GM12878 (cell line): ENCODE results near the gene ZG16. TPM values are rescaled to one million over a fixed set of nuclear protein-coding genes. Genes with fewer than 3 reads are reported as not detected.

Experiments used
- ATAC-seq: fragments of 200-7000 bp; cut with Tn5 transposase; 3 replicates; pipeline ENCODE4 v1.9.1; 2020; ENCODE audit warnings: mild to moderate bottlenecking, moderate library complexity
- BruUV-seq: library from RNA; stranded (reverse); fragments of 400-500 nt; replicated peaks from 2 replicates; lab custom pipeline; 2021; lab: Mats Ljungman, UMichigan
- CTCF ChIA-PET: fragments of 300-600 bp; sonication (Branson Sonifier 250); formaldehyde crosslinking; extraction: SDS; loops from one replicate; lab custom pipeline; 2021; ENCODE audit warnings: inconsistent platforms; lab: Yijun Ruan, JAX
- POLR2A ChIA-PET: fragments of 350-600 bp; formaldehyde crosslinking; extraction: SDS; loops from one replicate; lab custom pipeline; 2021; ENCODE audit warnings: inconsistent platforms; lab: Charles Lee
- RAD21 ChIA-PET: fragments of 300-600 bp; sonication (Branson Sonifier 250); formaldehyde crosslinking; loops from one replicate; lab custom pipeline; 2023; ENCODE audit warnings: antibody characterized with exemption; ENCODE audit not compliant: unreplicated experiment; lab: Charles Lee
- SMC1A ChIA-PET: fragments of 300-600 bp; sonication (Branson Sonifier 250); formaldehyde crosslinking; loops from one replicate; lab custom pipeline; 2023; ENCODE audit not compliant: unreplicated experiment, uncharacterized antibody; lab: Charles Lee
- DNase-seq: peaks from one replicate; pipeline ENCODE4 v3.0.0-alpha.2; 2011; ENCODE audit warnings: low read depth, low spot score
- FAIRE-seq: peaks from 3 replicates; lab custom pipeline; 2011; peaks lifted over from hg19 to GRCh38; lab: Jason Lieb, UNC
- H2AFZ ChIP-seq: 2 replicates; pipeline ENCODE4 v1.6.0; 2011; ENCODE audit warnings: low read depth, low read length, control low read depth; ENCODE audit not compliant: control insufficient read depth
- H3K27ac ChIP-seq: 2 replicates; pipeline ENCODE4 v1.5.1; 2011; ENCODE audit warnings: control low read depth; ENCODE audit not compliant: control insufficient read depth, insufficient read depth
- H3K27me3 ChIP-seq, 2 experiments: replicated peaks in 1 of 2; 2 replicates each; pipeline versions ENCODE4 v1.6.0 to v1.6.1; 2011; ENCODE audit warnings: low read length in 1 of 2; ENCODE audit not compliant: control insufficient read depth in 2 of 2, insufficient read depth in 2 of 2
- H3K36me3 ChIP-seq, 2 experiments: 2 replicates each; pipeline ENCODE4 v1.5.1; 2011; ENCODE audit warnings: low read length in 1 of 2; ENCODE audit not compliant: control insufficient read depth in 2 of 2, insufficient read depth in 2 of 2
- H3K4me1 ChIP-seq: 2 replicates; pipeline ENCODE4 v1.6.1; 2011; ENCODE audit warnings: mild to moderate bottlenecking, low read length, moderate library complexity, mixed read lengths; ENCODE audit not compliant: control insufficient read depth, insufficient read depth
- H3K4me2 ChIP-seq: 2 replicates; pipeline ENCODE4 v1.6.0; 2011; ENCODE audit warnings: control low read depth; ENCODE audit not compliant: control insufficient read depth, insufficient read depth
- H3K4me3 ChIP-seq: fragments of 200-600 bp; sonication (generic); 2 replicates; pipeline ENCODE4 v1.5.1; 2016
- H3K79me2 ChIP-seq: 2 replicates; pipeline ENCODE4 v1.6.0; 2011; ENCODE audit warnings: low read length; ENCODE audit not compliant: control insufficient read depth, insufficient read depth
- H3K9ac ChIP-seq: 2 replicates; pipeline ENCODE4 v1.8.0; 2011; ENCODE audit warnings: low read length, control low read depth, mixed read lengths; ENCODE audit not compliant: control insufficient read depth, insufficient read depth
- H3K9me3 ChIP-seq: replicated peaks from 3 replicates; pipeline ENCODE4 v1.5.1; 2011; ENCODE audit warnings: mild to moderate bottlenecking, low read length; ENCODE audit not compliant: control insufficient read depth, insufficient read depth
- H4K20me1 ChIP-seq: 2 replicates; pipeline ENCODE4 v1.6.0; 2011; ENCODE audit not compliant: control insufficient read depth, insufficient read depth
- BRCA1 ChIP-seq: IDR thresholded peaks from 2 replicates; pipeline ENCODE4 v1.6.1; 2011; ENCODE audit warnings: low read depth, low read length, improper control_type of control experiment
- CREB1 ChIP-seq: IDR thresholded peaks from 2 replicates; pipeline ENCODE4 v1.6.1; 2012; ENCODE audit warnings: low read depth, mild to moderate bottlenecking, inconsistent platforms
- EGR1 ChIP-seq, 2 experiments: IDR thresholded peaks; 1 replicate in 1 of 2; 2 replicates in 1 of 2; pipeline ENCODE4 v1.6.1; 2011 to 2012; ENCODE audit warnings: low read depth in 2 of 2, low read length in 2 of 2, borderline replicate concordance in 1 of 2, mild to moderate bottlenecking in 1 of 2, moderate library complexity in 1 of 2
- ESRRA ChIP-seq: IDR thresholded peaks from 2 replicates; pipeline ENCODE4 v1.6.1; 2012; ENCODE audit warnings: mild to moderate bottlenecking, low read length, improper control_type of control experiment
- FOS ChIP-seq: IDR thresholded peaks from 3 replicates; pipeline ENCODE4 v1.6.1; 2011; ENCODE audit warnings: borderline replicate concordance; ENCODE audit not compliant: insufficient read length; ENCODE audit errors: extremely low read depth
- HDAC6 ChIP-seq: fragments of 200-600 bp; sonication (generic); IDR thresholded peaks from one replicate; pipeline ENCODE4 v1.8.0; 2017; ENCODE audit warnings: antibody characterized with exemption; ENCODE audit not compliant: unreplicated experiment
- MEF2A ChIP-seq: IDR thresholded peaks from 2 replicates; pipeline ENCODE4 v1.6.1; 2011; ENCODE audit warnings: low read depth, mild to moderate bottlenecking, low read length, moderate library complexity; ENCODE audit not compliant: insufficient read depth
- NKRF ChIP-seq: fragments of 450-650 bp; conservative IDR thresholded peaks from 2 replicates; pipeline ENCODE4 v1.6.1; 2017; ENCODE audit warnings: mild to moderate bottlenecking, moderate library complexity
- RAD51 ChIP-seq: fragments of 450-650 bp; IDR thresholded peaks from 2 replicates; pipeline ENCODE4 v1.6.1; 2016; ENCODE audit warnings: moderate library complexity, mild to moderate bottlenecking, inconsistent platforms
- SREBF2 ChIP-seq: IDR thresholded peaks from 2 replicates; pipeline ENCODE4 v1.6.1; 2012; ENCODE audit warnings: mild to moderate bottlenecking, low read length
- SRF ChIP-seq, 2 experiments: IDR thresholded peaks; 2 replicates each; pipeline ENCODE4 v1.6.1; 2011; ENCODE audit warnings: low read depth in 2 of 2, low read length in 2 of 2, mild to moderate bottlenecking in 1 of 2, moderate library complexity in 1 of 2
- STAT1 ChIP-seq: fragments of 450-650 bp; conservative IDR thresholded peaks from 2 replicates; pipeline ENCODE4 v1.6.1; 2014; ENCODE audit warnings: antibody characterized with exemption, mild to moderate bottlenecking
- SUPT20H ChIP-seq: IDR thresholded peaks from 2 replicates; pipeline ENCODE4 v1.6.1; 2011; ENCODE audit warnings: low read depth, mild to moderate bottlenecking, low read length, moderate library complexity, borderline replicate concordance; ENCODE audit not compliant: control insufficient read depth
- WGBS: methylation state at CpG from one replicate; pipeline ENCODE4 v1.1.6; 2016; ENCODE audit warnings: low lambda C conversion rate; ENCODE audit not compliant: insufficient replicate concordance, insufficient coverage; ENCODE audit errors: missing lambda C conversion rate; 5-methylcytosine and 5-hydroxymethylcytosine counted together
- in situ Hi-C: fragments of 300-500 bp; cut with MboI; formaldehyde crosslinking; loops from 9 replicates; pipeline ENCODE4 v1.14.3; 2018; ENCODE audit warnings: mixed read lengths
- intact Hi-C: fragments of 100-400 bp; cut with micrococcal nuclease; formaldehyde crosslinking; loops from one replicate; pipeline ENCODE4 v1.14.2; 2022; ENCODE audit not compliant: unreplicated experiment
- polyA plus RNA-seq, 11 experiments: library from polyadenylated mRNA; depleted of rRNA in 4 of 11; unstranded in 6 of 11; stranded (reverse) in 5 of 11; fragments of >200 nt; fragmentation: Nextera tagmentation in 4 of 11; fragmentation: Illumina TruSeq in 1 of 11; extraction: Ambion mirVana in 4 of 11; extraction: Trizol in 1 of 11; gene quantifications; 1 replicate in 1 of 11; 2 replicates in 10 of 11; pipeline versions ENCODE4 v1.2.1 to v1.2.3, GENCODE V29; 2011 to 2016; ENCODE audit warnings: inconsistent platforms in 2 of 11, missing spikeins in 2 of 11, low read depth in 1 of 11
- total RNA-seq, 4 experiments: library from RNA; depleted of rRNA in 3 of 4; stranded (reverse); fragments of >200 nt in 3 of 4; fragmentation: Illumina TruSeq in 1 of 4; extraction: Trizol in 1 of 4; gene quantifications; 2 replicates each; pipeline versions ENCODE4 v1.2.1 to v1.2.3, GENCODE V29; 2013 to 2021
- TF ChIP-seq, protein P1 (sequence below): fragments of 450-650 bp; IDR thresholded peaks from 2 replicates; pipeline ENCODE4 v1.6.1; 2017; ENCODE audit warnings: antibody characterized with exemption, mild to moderate bottlenecking, moderate library complexity
- TF ChIP-seq, protein P2 (sequence below): fragments of 450-650 bp; IDR thresholded peaks from 2 replicates; pipeline ENCODE4 v1.6.1; 2016; ENCODE audit warnings: mild to moderate bottlenecking
- TF ChIP-seq, protein P3 (sequence below): fragments of 450-650 bp; IDR thresholded peaks from 2 replicates; pipeline ENCODE4 v1.6.1; 2017; ENCODE audit warnings: borderline replicate concordance

ZG16 gene
- total and polyA plus RNA-seq, 10 of the 15 experiments (the other 5 are each of a cell fraction or from before 2014, with no cell fraction given) = not detected

- H3K27me3 ChIP-seq = no peaks in the 10 kb centered on the region
- in situ Hi-C loops = no loop called here
- H2AFZ ChIP-seq = no peak overlapping the region
- peaks cover 49% of the 10 kb centered on the region for H3K79me2 ChIP-seq
- no peak overlapping the region for H3K4me3 ChIP-seq
- ChIA-PET RAD21 (interaction anchor here (1.1 kb wide), 1 partner anchor 23 kb away, joined by 4 read pairs; no protein-coding TSS in a partner anchor), POLR2A (interaction anchor here (0.5 to 1.5 kb wide), 5 partner anchors 17 to 160 kb away, joined by 3 to 7 read pairs (median 3); no protein-coding TSS in a partner anchor), SMC1A (interaction anchor here (1.6 kb wide), 1 partner anchor 24 kb away, joined by 12 read pairs; no protein-coding TSS in a partner anchor), CTCF (interaction anchor here (0.6 to 6.4 kb wide), 3 partner anchors 17 to 33 kb away, joined by 3 to 55 read pairs (median 3); no protein-coding TSS in a partner anchor)
- H4K20me1 ChIP-seq = 0 out of 2 replicates have a peak, but pooled peaks cover 3% of the 10 kb centered on the region
- no peak for DNase-seq
- H3K9me3 ChIP-seq = no peaks in the 10 kb centered on the region
- ATAC-seq = no peak
- no TSS peak for BruUV-seq
- H3K4me2 ChIP-seq = peak overlapping the region; percentile 70
- TF ChIP-seq MEF2A (no peak), CREB1 (no peak), EGR1 (IDR thresholded peaks at IDR 0.05; ENCODE audit: borderline replicate concordance in 1 of 2, low read depth in 2 of 2, low read length in 2 of 2) (no peak), SUPT20H (no peak), NKRF (no peak), BRCA1 (no peak), HDAC6 (no peak), ESRRA (no peak), RAD51 (no peak), SRF (IDR thresholded peaks at IDR 0.05; ENCODE audit: low read depth in 2 of 2, low read length in 2 of 2) (no peak), STAT1 (no peak), FOS (no peak), SREBF2 (no peak)
- TF ChIP-seq, protein P1, sequence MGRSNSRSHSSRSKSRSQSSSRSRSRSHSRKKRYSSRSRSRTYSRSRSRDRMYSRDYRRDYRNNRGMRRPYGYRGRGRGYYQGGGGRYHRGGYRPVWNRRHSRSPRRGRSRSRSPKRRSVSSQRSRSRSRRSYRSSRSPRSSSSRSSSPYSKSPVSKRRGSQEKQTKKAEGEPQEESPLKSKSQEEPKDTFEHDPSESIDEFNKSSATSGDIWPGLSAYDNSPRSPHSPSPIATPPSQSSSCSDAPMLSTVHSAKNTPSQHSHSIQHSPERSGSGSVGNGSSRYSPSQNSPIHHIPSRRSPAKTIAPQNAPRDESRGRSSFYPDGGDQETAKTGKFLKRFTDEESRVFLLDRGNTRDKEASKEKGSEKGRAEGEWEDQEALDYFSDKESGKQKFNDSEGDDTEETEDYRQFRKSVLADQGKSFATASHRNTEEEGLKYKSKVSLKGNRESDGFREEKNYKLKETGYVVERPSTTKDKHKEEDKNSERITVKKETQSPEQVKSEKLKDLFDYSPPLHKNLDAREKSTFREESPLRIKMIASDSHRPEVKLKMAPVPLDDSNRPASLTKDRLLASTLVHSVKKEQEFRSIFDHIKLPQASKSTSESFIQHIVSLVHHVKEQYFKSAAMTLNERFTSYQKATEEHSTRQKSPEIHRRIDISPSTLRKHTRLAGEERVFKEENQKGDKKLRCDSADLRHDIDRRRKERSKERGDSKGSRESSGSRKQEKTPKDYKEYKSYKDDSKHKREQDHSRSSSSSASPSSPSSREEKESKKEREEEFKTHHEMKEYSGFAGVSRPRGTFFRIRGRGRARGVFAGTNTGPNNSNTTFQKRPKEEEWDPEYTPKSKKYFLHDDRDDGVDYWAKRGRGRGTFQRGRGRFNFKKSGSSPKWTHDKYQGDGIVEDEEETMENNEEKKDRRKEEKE = no peak
- TF ChIP-seq, protein P2, sequence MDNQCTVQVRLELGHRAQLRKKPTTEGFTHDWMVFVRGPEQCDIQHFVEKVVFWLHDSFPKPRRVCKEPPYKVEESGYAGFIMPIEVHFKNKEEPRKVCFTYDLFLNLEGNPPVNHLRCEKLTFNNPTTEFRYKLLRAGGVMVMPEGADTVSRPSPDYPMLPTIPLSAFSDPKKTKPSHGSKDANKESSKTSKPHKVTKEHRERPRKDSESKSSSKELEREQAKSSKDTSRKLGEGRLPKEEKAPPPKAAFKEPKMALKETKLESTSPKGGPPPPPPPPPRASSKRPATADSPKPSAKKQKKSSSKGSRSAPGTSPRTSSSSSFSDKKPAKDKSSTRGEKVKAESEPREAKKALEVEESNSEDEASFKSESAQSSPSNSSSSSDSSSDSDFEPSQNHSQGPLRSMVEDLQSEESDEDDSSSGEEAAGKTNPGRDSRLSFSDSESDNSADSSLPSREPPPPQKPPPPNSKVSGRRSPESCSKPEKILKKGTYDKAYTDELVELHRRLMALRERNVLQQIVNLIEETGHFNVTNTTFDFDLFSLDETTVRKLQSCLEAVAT = no peak
- TF ChIP-seq, protein P3, sequence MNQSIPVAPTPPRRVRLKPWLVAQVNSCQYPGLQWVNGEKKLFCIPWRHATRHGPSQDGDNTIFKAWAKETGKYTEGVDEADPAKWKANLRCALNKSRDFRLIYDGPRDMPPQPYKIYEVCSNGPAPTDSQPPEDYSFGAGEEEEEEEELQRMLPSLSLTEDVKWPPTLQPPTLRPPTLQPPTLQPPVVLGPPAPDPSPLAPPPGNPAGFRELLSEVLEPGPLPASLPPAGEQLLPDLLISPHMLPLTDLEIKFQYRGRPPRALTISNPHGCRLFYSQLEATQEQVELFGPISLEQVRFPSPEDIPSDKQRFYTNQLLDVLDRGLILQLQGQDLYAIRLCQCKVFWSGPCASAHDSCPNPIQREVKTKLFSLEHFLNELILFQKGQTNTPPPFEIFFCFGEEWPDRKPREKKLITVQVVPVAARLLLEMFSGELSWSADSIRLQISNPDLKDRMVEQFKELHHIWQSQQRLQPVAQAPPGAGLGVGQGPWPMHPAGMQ = no peak
- H3K36me3 ChIP-seq = no peaks in the 10 kb centered on the region; a peak in 1 of 4 replicates
- no peak for FAIRE-seq
- WGBS = 77% methylated on average over 7 of the region's 7 CpGs
- H3K27ac ChIP-seq = peak overlapping the region; percentile 16
- H3K9ac ChIP-seq = peak overlapping the region; percentile 46; the same call in 1 of the 2 replicates
- peaks cover 13% of the 10 kb centered on the region for H3K4me1 ChIP-seq
- intact Hi-C loops = loop anchor here (5.0 kb wide), 1 partner anchor 38 kb away; the partner anchor contains the start of gene CDIPT
These were observed 46.6 kb downstream of the ZG16 start for GRCh38 chr16:29824589-29825144.
